HG03025 (cell line): ENCODE results near the gene NTN1.
"Not testable (repeated sequence)": the region's sequence is repeated elsewhere in the genome, so short reads cannot be mapped to it uniquely, and the experiment has no call there.

Experiments
- ATAC-seq: cut with Tn5 transposase; IDR thresholded peaks from one replicate; pipeline ENCODE4 v1.9.1; 2021; ENCODE audit warnings: mild to moderate bottlenecking, moderate library complexity; ENCODE audit not compliant: unreplicated experiment, low FRiP score

Gene NTN1

GRCh38 chr17:9239246-9239792 lies 218.0 kb downstream of the NTN1 start:
- no peak for ATAC-seq

- ATAC-seq: peak; percentile 47
These were observed 218.7 kb downstream of the NTN1 start for GRCh38 chr17:9239793-9240658.

GRCh38 chr17:9240659-9241370 lies 219.5 kb downstream of the NTN1 start:
- ATAC-seq: no peak

GRCh38 chr17:9241371-9241712 lies 220.0 kb downstream of the NTN1 start:
- no peak for ATAC-seq

GRCh38 chr17:9241774-9242496 lies 220.6 kb downstream of the NTN1 start:
- no peak for ATAC-seq

- no peak for ATAC-seq
These were observed 221.2 kb downstream of the NTN1 start for GRCh38 chr17:9242497-9242881.

GRCh38 chr17:9242983-9243382 lies 221.7 kb downstream of the NTN1 start:
- no peak for ATAC-seq

GRCh38 chr17:9244066-9245052 lies 223.0 kb downstream of the NTN1 start:
- no peak for ATAC-seq

- ATAC-seq: no peak
These were observed 226.2 kb downstream of the NTN1 start for GRCh38 chr17:9247401-9247938.

GRCh38 chr17:9249245-9249953 lies 228.1 kb downstream of the NTN1 start:
- no peak for ATAC-seq

- ATAC-seq: no peak
These were observed 230.0 kb downstream of the NTN1 start for GRCh38 chr17:9251273-9251672.

GRCh38 chr17:9253308-9253707 lies 232.0 kb downstream of the NTN1 start:
- ATAC-seq: no peak

- no peak for ATAC-seq
These were observed 233.5 kb downstream of the NTN1 start for GRCh38 chr17:9254841-9255240.

- no peak for ATAC-seq
These were observed 234.5 kb downstream of the NTN1 start for GRCh38 chr17:9255833-9256232.

- no peak for ATAC-seq
These were observed 235.0 kb downstream of the NTN1 start for GRCh38 chr17:9256361-9256750.

- no peak for ATAC-seq
These were observed 235.7 kb downstream of the NTN1 start for GRCh38 chr17:9256751-9257629.

GRCh38 chr17:9257630-9257965 lies 236.3 kb downstream of the NTN1 start:
- not testable (repeated sequence) for ATAC-seq
